G401 (cell line): ENCODE measurements around the gene MAGI1. TPM values are rescaled to one million over a fixed set of nuclear protein-coding genes. Genes with fewer than 3 reads are reported as not detected.
"Not testable (repeated sequence)": the region's sequence is repeated elsewhere in the genome, so short reads cannot be mapped to it uniquely, and the experiment has no call there.

ENCODE experiments used
- DNase-seq: peaks from one replicate; pipeline ENCODE4 v3.0.0-alpha.2; 2015; ENCODE audit warnings: low spot score
- in situ Hi-C: cut with HindIII; loops from 2 replicates; pipeline ENCODE4 v1.10.0; 2016; ENCODE audit warnings: low sequenced_read_pairs, mixed read lengths
- total RNA-seq: library from RNA; depleted of rRNA; stranded (reverse); fragments of >200 nt; shearing (Covaris generic); gene quantifications from 2 replicates; pipeline ENCODE4 v1.2.3, GENCODE V29; 2014

Gene MAGI1
- total RNA-seq, 1 experiment from 2014 or later, result 7.7 TPM

DNA sequence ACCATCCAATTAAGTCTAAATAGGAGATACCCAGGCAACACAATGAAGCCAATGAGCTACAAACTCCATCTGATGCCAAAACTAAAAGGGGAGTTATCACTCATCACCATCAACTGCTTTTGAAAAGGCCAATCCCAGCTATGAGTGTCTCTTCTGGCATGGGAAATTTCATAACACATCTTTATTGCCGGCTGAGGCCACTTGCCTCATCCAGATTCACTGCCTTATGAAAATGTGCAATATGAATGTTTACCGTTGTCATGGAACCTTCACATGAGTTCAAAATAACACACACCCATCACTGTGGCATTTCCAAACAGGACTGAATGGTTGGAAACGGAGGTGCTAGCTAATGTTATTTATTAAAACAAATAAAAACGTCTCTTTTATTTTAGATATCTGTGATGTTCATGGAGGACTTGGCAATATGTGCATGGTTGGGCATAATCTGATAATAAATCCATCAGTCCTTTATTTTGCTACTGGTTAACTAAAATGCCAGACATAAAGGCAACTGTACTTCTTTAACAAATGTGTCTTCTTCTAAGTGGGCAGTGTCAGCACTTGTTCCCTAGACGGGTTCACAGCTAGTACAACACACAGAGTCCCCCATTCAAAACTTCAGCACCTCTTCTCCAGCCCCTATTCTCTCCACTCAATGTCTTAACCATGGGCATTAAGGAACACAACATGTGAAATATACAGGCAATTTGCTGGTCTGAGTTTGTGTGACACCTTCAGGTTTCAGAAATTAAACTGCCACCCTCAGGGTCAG is 143.9 kb downstream of the MAGI1 start:
- in situ Hi-C loops, result no loop called here
- DNase-seq, result no peak

DNA sequence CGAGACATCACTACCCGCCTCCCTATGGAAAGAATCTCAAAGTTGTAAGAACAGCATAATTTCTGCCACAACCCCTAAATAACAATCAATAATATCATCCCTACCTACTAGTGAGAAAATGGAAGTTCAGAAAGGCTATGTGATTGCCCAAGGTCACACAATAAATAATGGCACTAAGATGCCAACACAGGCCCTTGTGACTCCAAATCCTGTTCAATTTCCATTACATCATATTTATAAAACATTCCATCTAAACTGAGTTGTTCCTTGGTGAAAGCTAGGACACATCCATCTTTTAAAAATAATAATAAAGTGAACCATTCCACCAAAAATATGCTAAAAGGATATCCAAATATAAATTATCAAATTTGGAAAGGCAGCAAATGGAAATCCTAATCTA is 144.6 kb downstream of the MAGI1 start:
- DNase-seq, result no peak
- in situ Hi-C loops, result no loop called here

DNA sequence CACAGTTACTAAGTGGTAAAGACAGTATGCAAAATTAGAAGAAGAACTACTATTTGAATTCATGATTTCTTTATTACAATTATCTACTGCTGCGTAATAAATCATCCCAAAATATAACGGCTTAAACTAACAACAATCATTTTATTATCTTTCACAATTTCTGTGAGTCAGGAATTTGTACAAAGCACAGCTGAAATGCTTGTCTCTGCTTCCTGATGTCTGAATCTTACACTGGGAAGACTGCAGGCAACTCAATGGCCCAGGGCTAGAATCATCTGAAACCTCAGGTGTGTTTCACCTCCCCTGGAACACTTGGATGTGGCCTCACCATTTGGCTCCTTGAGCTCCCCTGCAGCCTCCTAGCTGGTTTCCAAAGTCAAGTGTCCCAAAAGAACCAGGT is 145.1 kb downstream of the MAGI1 start:
- in situ Hi-C loops, result no loop called here
- DNase-seq, result no peak

DNA sequence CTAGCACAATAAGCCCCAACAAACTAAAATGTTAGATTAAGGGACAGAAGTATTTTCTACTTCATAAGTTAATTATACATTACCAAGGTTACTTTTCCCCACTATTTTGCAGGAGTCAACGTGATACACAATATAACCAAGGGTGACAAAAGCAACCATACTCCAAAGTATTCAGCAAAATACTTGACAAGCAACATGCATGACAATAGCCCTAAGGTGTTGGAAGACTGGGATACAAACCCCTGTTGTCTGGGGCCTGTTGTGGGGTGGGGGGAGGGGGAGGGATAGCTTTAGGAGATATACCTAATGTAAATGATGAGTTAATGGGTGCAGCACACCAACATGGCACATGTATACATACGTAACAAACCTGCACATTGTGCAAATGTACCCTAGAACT is 147.2 kb downstream of the MAGI1 start:
- in situ Hi-C loops, DNase-seq: not testable (repeated sequence)

GRCh38 chr3:65890328-65890727 is 148.4 kb downstream of the MAGI1 start:
- no peak for DNase-seq
- in situ Hi-C loops, result no loop called here

GRCh38 chr3:65889707-65890099 is 149.0 kb downstream of the MAGI1 start:
- in situ Hi-C loops, result no loop called here
- DNase-seq, result no peak

DNA sequence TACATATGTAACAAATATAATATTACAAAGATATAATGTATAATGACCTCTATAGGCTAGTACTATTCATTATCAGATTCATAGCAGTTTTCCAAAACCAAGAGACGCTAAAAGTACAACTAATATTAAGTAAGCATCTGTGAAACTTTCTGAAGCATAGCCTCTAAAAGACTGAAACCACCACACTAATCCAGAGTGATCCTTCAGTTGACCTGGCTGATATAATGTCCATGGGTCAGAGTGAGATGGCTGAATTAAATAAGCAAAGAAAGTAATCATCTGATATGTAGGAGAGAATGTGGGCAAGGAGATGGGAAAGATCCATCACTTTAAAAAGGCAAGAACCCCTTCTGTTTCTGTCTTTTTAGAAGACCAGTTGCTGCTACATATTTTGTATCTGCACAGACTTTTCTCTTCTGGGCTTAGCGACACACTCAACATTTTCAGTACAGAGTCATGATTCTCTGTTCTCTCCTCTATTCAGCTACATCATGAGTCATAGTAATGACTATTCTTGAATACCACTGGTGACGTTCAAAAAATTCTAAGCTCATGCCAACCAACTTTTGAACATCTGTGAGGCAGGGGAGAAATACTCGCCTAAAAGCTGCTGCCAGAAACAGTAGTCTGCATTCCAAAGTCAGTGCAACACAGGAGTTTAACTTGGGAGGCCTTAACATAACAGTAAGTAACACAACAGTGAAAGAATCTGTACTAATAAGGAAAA is 149.6 kb downstream of the MAGI1 start:
- in situ Hi-C loops, result no loop called here
- DNase-seq, result no peak

- in situ Hi-C loops, result no loop called here
Observed at GRCh38 chr3:65888196-65888595, 150.5 kb downstream of the MAGI1 start.

GRCh38 chr3:65886391-65886790 is 152.3 kb downstream of the MAGI1 start:
- in situ Hi-C loops, result no loop called here
- peak; percentile 71 for DNase-seq

More at GRCh38 chr3:65888196-65888595, 150.5 kb downstream of the MAGI1 start:
- no peak for DNase-seq

DNA sequence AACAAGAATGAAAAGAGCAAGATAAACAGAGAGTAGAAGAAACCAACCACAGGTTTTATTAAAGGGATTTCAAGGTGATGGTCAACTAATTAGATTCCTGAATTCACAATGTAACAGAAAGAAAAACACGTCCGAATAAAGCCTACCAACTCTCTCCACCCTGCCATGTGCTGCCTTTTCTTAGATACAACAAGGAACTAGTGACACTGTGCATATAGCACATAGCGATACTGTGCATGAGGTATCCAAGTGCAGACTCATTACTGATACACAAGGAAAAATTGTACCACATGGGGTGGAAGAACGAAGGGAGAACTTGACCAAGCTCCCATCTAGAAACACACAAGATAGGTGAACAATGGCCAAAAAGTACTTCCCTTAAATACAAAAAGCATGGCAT is 154.6 kb downstream of the MAGI1 start:
- in situ Hi-C loops, result no loop called here
- DNase-seq, result no peak

DNA sequence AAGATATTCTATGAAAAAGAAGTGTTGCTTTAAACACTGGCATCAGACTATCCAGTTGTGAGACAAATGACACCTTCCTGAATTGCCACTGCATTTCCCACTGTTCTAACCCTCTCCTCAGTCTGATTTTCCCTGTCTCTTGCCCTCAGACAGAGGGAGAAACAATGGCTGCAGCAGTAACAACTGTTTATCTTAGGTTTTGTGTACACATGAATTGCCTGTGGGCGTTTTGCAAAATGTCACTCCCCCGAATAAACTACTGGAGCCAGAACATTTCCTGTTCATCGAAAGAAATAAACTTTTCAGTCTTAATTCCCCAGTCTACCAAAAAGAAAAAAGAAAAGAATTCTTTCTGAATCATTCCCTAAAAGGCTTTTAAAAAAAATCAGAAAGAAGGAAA is 155.1 kb downstream of the MAGI1 start:
- in situ Hi-C loops, result no loop called here
- no peak for DNase-seq

DNA sequence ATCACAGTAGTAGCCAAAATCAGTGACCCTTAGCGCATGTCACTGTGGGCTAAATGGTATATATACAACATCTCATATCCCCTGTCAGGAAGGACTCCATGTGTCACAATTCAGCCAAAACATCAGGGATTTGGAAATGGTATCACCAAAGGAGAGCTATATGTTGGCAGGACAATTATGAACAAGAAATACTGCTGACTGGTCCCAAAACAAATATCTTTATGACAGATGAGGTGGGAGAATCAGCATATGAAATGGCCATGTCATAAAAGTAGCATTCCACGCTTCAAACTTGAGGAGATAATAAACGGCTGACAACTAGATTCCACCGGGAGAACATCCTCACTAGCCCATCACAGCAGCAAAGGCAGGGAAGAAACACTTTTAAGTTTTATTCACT is 158.4 kb downstream of the MAGI1 start:
- in situ Hi-C loops, result no loop called here

DNA sequence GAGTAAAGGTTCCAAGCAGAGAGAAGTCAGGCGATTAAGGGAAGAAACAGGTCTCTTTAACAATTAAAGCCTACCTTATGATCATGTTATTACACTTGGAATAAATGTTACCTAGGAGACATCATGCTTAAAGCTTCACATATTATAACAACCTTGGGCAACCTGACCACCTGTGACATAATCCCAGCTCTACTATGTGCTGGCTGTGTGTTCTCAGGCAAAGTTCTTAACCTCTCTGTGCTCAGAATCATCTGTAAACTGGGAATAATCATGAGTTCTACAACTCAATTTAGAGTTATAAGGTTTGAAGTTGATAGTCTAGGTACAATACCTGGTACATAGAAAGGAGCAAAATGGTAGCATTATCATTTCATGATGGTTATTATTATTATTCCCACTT is 159.3 kb downstream of the MAGI1 start:
- DNase-seq, result no peak
- in situ Hi-C loops, result no loop called here

More for the DNA sequence above, 158.4 kb downstream of the MAGI1 start:
- no peak for DNase-seq

DNA sequence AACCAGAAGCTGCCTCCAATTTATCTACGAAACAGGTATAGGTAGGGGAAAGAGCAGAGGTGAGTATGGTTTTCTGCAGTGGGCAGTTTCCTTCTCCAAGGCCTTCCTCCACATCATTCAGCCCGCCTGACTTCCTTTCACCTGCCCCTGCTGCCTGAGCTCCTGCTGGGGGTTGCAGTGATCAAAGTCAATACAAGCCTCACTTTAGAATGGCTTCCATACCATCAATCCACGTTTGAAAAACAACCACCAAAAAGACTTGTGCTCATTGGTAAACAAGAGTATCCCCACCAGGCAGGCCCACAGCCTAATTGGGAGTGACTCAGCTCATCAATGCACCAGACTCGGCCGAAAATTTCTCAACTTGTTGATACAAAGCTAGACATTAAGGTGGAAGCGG is 159.9 kb downstream of the MAGI1 start:
- no peak for DNase-seq

GRCh38 chr3:65877160-65877559 is 161.6 kb downstream of the MAGI1 start:
- DNase-seq, result no peak
- in situ Hi-C loops, result no loop called here

More for the DNA sequence above, 159.9 kb downstream of the MAGI1 start:
- in situ Hi-C loops, result no loop called here

- DNase-seq, result no peak
- in situ Hi-C loops, result no loop called here
Observed at GRCh38 chr3:65876028-65876420, 162.7 kb downstream of the MAGI1 start.

- DNase-seq, result no peak
- in situ Hi-C loops, result no loop called here
Observed at GRCh38 chr3:65875393-65876027, 163.2 kb downstream of the MAGI1 start.

- DNase-seq, result no peak
- in situ Hi-C loops, result no loop called here
Observed at GRCh38 chr3:65873869-65874268, 164.8 kb downstream of the MAGI1 start.

GRCh38 chr3:65873028-65873427 is 165.7 kb downstream of the MAGI1 start:
- peak; percentile 44 for DNase-seq
- in situ Hi-C loops, result no loop called here
